ENCODE data around the gene G2E3.
A peak's percentile ranks its signal among the peaks of the same experiment; 100 is the strongest.

Gene G2E3, protein sequence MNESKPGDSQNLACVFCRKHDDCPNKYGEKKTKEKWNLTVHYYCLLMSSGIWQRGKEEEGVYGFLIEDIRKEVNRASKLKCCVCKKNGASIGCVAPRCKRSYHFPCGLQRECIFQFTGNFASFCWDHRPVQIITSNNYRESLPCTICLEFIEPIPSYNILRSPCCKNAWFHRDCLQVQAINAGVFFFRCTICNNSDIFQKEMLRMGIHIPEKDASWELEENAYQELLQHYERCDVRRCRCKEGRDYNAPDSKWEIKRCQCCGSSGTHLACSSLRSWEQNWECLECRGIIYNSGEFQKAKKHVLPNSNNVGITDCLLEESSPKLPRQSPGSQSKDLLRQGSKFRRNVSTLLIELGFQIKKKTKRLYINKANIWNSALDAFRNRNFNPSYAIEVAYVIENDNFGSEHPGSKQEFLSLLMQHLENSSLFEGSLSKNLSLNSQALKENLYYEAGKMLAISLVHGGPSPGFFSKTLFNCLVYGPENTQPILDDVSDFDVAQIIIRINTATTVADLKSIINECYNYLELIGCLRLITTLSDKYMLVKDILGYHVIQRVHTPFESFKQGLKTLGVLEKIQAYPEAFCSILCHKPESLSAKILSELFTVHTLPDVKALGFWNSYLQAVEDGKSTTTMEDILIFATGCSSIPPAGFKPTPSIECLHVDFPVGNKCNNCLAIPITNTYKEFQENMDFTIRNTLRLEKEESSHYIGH

DNA sequence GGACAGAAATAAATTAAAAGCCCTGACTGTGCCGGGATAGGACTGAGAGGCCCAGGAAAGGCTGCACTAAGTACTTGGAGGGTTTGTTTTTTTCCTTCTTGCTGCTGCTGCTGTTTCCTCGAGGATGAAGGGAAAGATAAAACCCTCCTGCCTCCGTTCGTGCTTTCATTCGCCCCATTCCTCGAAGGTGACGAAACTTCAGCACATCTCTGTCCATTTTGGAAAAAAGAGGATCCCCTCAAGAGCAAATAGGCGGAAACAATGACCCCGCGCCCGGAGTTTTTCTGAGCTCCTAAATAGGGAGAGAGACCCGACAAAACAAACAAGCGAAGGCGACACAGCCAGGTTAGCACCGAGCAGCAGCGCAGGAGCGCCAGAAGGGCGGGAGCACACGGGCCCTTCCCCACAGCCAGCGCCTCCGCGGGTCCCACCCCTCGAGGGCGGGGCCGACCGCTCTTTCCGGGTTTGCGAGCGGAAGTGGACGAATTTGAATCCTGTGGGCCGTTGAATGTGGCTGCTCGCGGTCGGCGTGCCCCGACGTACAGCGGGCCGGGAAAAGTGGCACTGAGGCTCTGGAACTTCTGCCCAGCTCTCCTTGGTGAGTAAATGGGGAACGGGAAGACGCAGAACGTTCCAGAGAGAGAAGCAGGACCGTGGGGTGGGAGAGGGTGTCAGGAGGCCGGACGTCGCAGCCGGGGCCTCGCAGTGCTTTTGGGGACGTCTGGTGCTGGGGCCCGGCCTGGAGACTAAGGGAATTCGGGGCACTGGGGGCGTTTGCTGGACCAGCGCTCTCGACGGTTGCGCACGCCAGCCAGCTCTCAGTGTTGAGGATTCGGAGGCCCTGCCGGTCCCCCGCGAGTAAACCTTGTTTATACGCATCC lies at the start of gene G2E3:
Gene G2E3, plus strand, starts transcription at position 484 of the 881 bp plus-strand sequence. CDS start 21,922 bp downstream, outside the sequence.
- Histone ChIP-seq H2AFZ (ENCODE audit: low read length, unreplicated experiment) (peak within 1 kb of the TSS; percentile 99), H3K27ac (ENCODE audit: low read depth, low read length) (peak within 1 kb of the TSS; percentile 77), H3K79me2 (ENCODE audit: control insufficient read depth, insufficient read depth, low read length, unreplicated experiment) (peaks cover 48% of the 10 kb centered on the region), H3K27me3 (ENCODE audit: insufficient read depth, low read length) (no peaks in the 10 kb centered on the region), H3K4me1 (ENCODE audit: control insufficient read depth, insufficient read depth, low read length, unreplicated experiment) (peaks cover 15% of the 10 kb centered on the region), H3K36me3 (ENCODE audit: insufficient read depth, low read length) (0 out of 2 replicates have a peak, but pooled peaks cover 3% of the 10 kb centered on the region), H3K4me3 (ENCODE audit: low read depth, low read length) (peak within 1 kb of the TSS; percentile 100)

DNA sequence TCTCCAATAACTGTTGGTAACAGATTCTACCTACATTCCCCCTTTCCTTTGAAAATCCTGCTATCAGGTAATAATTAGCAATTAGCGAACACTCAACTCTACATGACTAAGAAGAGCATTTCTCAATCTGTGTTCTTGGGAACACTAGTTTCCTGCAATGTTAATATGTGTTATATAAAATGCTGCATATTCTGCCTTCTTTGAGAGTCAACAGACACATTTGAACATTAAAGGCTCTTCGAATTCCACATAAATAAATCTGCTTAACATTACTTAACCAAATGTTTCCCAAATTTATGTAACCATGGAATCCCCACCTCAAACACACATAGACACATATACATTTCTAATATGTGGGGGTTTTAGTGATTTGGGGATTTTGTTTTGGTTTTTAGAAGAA lies 41.2 kb upstream of the G2E3 start:
- Histone ChIP-seq H2AFZ (ENCODE audit: low read length, unreplicated experiment) (no peak overlapping the region), H3K27ac (ENCODE audit: low read depth, low read length) (no peak overlapping the region), H3K79me2 (ENCODE audit: control insufficient read depth, insufficient read depth, low read length, unreplicated experiment) (no peaks in the 10 kb centered on the region), H3K36me3 (ENCODE audit: insufficient read depth, low read length) (no peaks in the 10 kb centered on the region), H3K27me3 (ENCODE audit: insufficient read depth, low read length) (peaks cover 14% of the 10 kb centered on the region), H3K4me3 (ENCODE audit: low read depth, low read length) (no peak overlapping the region), H3K4me1 (ENCODE audit: control insufficient read depth, insufficient read depth, low read length, unreplicated experiment) (no peaks in the 10 kb centered on the region)

DNA sequence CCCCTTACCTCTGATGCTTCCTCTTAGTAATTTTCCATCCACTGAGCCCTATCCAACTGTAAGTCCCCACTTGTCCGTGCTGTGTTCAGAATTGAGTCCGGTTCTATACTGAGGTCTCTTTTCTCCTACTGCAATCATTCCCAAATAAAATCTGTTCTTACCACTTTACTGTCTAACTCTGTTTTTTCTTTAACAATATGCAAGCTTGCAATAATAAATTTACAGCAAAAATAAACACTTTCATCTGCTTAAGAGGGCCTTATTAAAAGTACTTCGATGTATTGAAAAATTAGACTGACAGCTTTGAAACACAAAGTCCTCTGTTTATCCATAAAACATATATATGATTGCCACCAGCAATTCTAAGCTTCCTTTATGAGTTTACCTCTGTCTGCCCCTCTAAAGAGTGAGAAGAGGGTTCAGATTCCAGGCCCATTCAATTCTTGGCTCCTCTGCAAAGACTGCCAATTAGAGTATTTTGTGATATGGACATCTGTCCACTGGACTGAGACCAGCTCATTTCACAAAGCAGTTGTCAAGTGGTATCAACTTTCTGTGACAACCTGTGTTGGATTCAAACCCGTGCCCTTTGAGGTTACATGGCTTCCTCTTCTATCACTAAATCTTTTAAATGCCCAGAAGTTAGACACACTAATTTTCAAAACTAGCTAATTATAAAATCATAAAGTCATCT lies 39.9 kb upstream of the G2E3 start:
- Histone ChIP-seq H2AFZ (ENCODE audit: low read length, unreplicated experiment) (no peak overlapping the region), H3K4me3 (ENCODE audit: low read depth, low read length) (no peak overlapping the region), H3K27ac (ENCODE audit: low read depth, low read length) (no peak overlapping the region), H3K36me3 (ENCODE audit: insufficient read depth, low read length) (no peaks in the 10 kb centered on the region), H3K79me2 (ENCODE audit: control insufficient read depth, insufficient read depth, low read length, unreplicated experiment) (no peaks in the 10 kb centered on the region), H3K4me1 (ENCODE audit: control insufficient read depth, insufficient read depth, low read length, unreplicated experiment) (no peaks in the 10 kb centered on the region), H3K27me3 (ENCODE audit: insufficient read depth, low read length) (peaks cover 14% of the 10 kb centered on the region)

DNA sequence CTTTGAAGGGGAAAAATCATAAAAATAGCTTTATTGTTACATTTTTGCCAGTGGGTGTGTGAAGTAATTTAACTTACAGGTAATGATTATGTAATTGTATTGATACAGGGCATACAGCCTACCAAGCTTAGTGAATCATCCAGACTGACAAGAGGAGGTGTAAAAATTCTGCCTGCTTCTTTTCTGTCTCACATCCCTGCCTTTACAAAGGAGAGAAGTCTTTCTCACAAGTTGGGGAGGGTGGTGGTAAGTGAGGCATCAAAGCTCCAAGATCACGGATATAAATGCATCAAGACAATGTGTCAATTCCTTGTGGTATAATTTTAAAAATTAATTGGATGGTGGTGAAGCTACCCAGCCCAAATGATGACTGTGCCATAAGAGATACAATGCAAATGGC lies 39.0 kb upstream of the G2E3 start:
- Histone ChIP-seq H3K27me3 (ENCODE audit: insufficient read depth, low read length) (peaks cover 13% of the 10 kb centered on the region), H2AFZ (ENCODE audit: low read length, unreplicated experiment) (no peak overlapping the region), H3K4me1 (ENCODE audit: control insufficient read depth, insufficient read depth, low read length, unreplicated experiment) (no peaks in the 10 kb centered on the region), H3K4me3 (ENCODE audit: low read depth, low read length) (no peak overlapping the region), H3K27ac (ENCODE audit: low read depth, low read length) (no peak overlapping the region), H3K36me3 (ENCODE audit: insufficient read depth, low read length) (no peaks in the 10 kb centered on the region), H3K79me2 (ENCODE audit: control insufficient read depth, insufficient read depth, low read length, unreplicated experiment) (no peaks in the 10 kb centered on the region)

DNA sequence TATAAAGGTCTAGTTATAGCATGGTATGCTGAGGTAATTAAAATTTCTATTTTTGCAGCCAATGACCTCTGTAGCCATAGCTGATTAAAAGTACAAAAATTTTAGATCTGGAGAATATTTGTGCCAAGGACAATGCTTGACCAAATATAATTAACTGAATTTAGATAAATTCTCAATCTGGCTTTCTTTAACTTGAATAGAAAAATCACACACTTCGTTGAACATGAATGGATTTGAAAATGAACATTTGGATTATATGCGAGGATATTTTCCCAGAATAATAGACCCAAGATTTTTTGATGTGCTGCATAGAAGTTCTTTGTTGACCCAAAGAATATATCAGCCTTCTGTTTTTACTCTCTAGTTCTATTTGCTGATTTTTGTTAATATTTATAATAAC lies 38.4 kb upstream of the G2E3 start:
- no peaks in the 10 kb centered on the region for H3K4me1 ChIP-seq (ENCODE audit: control insufficient read depth, insufficient read depth, low read length, unreplicated experiment)
- no peaks in the 10 kb centered on the region for H3K79me2 ChIP-seq (ENCODE audit: control insufficient read depth, insufficient read depth, low read length, unreplicated experiment)
- H3K27me3 ChIP-seq (ENCODE audit: insufficient read depth, low read length): peaks cover 7% of the 10 kb centered on the region
- peak overlapping the region; percentile 76 for H2AFZ ChIP-seq (ENCODE audit: low read length, unreplicated experiment)
- no peak overlapping the region for H3K27ac ChIP-seq (ENCODE audit: low read depth, low read length)
- H3K36me3 ChIP-seq (ENCODE audit: insufficient read depth, low read length): no peaks in the 10 kb centered on the region
- H3K4me3 ChIP-seq (ENCODE audit: low read depth, low read length): no peak overlapping the region

DNA sequence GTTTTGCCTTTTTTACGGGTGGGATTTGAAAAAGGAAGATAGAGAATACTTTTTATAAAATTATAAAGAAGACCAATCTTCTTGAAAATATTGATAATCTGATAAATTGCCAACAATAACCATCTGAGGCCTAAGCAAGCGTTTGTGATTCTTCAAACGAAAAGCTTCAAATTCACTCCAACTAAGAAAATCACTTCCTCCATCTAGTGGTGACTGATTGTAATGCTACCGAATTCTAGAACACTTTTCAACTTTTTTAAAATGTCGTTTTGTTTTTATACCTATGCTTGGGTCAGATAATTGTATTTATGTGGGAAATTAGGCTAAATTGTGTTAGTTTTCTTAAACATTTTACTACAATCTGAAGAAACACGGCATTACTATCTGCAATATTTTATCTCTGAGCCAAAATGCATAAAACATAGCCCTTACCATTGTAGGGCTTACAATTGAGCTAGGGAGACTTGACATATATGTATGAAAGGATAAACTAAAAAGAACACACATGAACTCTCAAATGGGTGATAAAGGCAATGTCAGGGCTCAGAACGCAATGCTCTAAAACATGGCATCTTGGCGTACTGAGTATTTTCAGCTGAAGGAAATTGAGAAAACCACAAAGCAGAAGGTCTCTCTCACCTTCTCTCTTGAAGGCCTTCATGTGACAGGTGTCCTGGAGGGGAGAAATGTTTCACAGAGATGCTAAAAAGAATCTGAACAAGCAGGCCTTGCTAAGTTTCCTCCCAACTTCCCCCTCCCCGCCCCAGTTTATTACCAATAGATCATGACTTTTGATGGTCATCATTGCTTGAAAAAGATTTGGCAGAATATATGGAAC lies 36.8 kb upstream of the G2E3 start:
- no peak overlapping the region for H3K4me3 ChIP-seq (ENCODE audit: low read depth, low read length)

DNA sequence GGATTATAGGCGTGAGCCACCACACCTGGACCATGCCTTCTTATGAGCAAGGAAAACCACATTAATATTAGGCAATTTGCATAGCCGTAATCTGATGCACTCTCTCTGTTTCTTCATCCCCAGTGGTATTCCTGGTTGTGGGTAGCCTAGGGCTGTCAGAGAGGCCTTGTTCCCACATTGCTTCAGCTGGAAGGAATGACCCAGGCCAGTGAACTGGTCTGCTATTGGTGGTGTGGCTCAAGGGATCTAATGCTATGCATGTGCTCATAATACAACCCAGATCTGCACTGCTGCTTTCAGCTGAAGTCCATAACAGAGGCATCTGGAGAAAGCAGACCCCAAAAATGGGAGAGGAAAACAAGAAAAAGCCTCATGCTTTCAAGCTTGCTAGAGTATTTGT lies 33.1 kb upstream of the G2E3 start:
- H3K4me1 ChIP-seq (ENCODE audit: control insufficient read depth, insufficient read depth, low read length, unreplicated experiment): no peaks in the 10 kb centered on the region
- no peaks in the 10 kb centered on the region for H3K79me2 ChIP-seq (ENCODE audit: control insufficient read depth, insufficient read depth, low read length, unreplicated experiment)
- H3K4me3 ChIP-seq (ENCODE audit: low read depth, low read length): no peak overlapping the region
- no peaks in the 10 kb centered on the region for H3K36me3 ChIP-seq (ENCODE audit: insufficient read depth, low read length)
- no peak overlapping the region for H2AFZ ChIP-seq (ENCODE audit: low read length, unreplicated experiment)
- no peaks in the 10 kb centered on the region for H3K27me3 ChIP-seq (ENCODE audit: insufficient read depth, low read length)
- H3K27ac ChIP-seq (ENCODE audit: low read depth, low read length): no peak overlapping the region

More for the DNA sequence above, 36.8 kb upstream of the G2E3 start:
- no peaks in the 10 kb centered on the region for H3K79me2 ChIP-seq (ENCODE audit: control insufficient read depth, insufficient read depth, low read length, unreplicated experiment)
- H3K27me3 ChIP-seq (ENCODE audit: insufficient read depth, low read length): no peaks in the 10 kb centered on the region
- H3K36me3 ChIP-seq (ENCODE audit: insufficient read depth, low read length): no peaks in the 10 kb centered on the region
- H2AFZ ChIP-seq (ENCODE audit: low read length, unreplicated experiment): peak overlapping the region; percentile 19
- H3K4me1 ChIP-seq (ENCODE audit: control insufficient read depth, insufficient read depth, low read length, unreplicated experiment): no peaks in the 10 kb centered on the region
- no peak overlapping the region for H3K27ac ChIP-seq (ENCODE audit: low read depth, low read length)

DNA sequence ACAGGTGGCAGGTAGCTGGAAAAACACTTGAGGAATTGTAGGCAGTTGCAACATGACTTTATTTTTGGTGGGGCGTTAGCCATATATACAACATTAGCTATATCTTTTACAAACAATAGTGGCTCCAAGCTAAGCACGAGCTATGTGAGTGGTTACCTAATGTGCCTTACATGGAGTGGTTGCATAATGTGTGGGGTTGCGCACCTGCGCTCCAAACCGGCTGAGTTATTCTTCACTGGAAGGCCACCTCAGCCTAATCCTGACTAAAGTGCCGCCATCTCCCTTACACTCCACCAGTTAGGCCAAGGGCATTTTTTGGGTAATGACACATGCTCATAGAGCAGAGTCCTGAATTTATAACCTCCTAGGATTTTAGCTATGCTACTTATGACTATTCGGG lies 31.8 kb upstream of the G2E3 start:
- Histone ChIP-seq H3K27ac (ENCODE audit: low read depth, low read length) (no peak overlapping the region), H2AFZ (ENCODE audit: low read length, unreplicated experiment) (no peak overlapping the region), H3K4me1 (ENCODE audit: control insufficient read depth, insufficient read depth, low read length, unreplicated experiment) (no peaks in the 10 kb centered on the region), H3K27me3 (ENCODE audit: insufficient read depth, low read length) (no peaks in the 10 kb centered on the region), H3K4me3 (ENCODE audit: low read depth, low read length) (no peak overlapping the region), H3K36me3 (ENCODE audit: insufficient read depth, low read length) (no peaks in the 10 kb centered on the region), H3K79me2 (ENCODE audit: control insufficient read depth, insufficient read depth, low read length, unreplicated experiment) (no peaks in the 10 kb centered on the region)

DNA sequence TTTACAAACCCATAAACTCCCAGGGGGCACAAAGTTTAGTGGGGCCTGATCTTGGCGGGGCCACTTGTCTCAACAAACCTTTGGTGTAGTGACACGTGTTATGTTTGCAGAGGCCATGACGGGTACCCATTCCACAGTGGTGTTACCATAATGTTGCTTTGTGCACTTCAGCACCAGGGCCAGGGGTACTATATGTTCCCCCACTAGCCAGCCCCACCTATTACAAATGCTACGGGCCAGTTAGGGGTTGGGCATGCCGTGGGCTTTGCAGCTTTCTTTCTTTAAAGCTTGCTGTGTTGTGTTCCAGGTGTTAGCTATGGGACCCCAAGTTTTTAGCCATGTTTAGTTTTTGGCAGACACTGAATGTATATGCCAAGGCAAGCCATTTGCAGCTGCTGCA lies 30.8 kb upstream of the G2E3 start:
- H3K36me3 ChIP-seq (ENCODE audit: insufficient read depth, low read length): no peaks in the 10 kb centered on the region
- H2AFZ ChIP-seq (ENCODE audit: low read length, unreplicated experiment): no peak overlapping the region
- H3K4me1 ChIP-seq (ENCODE audit: control insufficient read depth, insufficient read depth, low read length, unreplicated experiment): no peaks in the 10 kb centered on the region
- no peaks in the 10 kb centered on the region for H3K27me3 ChIP-seq (ENCODE audit: insufficient read depth, low read length)
- H3K27ac ChIP-seq (ENCODE audit: low read depth, low read length): no peak overlapping the region
- H3K4me3 ChIP-seq (ENCODE audit: low read depth, low read length): no peak overlapping the region
- H3K79me2 ChIP-seq (ENCODE audit: control insufficient read depth, insufficient read depth, low read length, unreplicated experiment): no peaks in the 10 kb centered on the region
